ENCODE data around the gene LRP5.
"Not testable (repeated sequence)": the region's sequence is repeated elsewhere in the genome, so short reads cannot be mapped to it uniquely, and the experiment has no call there.

LRP5 gene

DNA sequence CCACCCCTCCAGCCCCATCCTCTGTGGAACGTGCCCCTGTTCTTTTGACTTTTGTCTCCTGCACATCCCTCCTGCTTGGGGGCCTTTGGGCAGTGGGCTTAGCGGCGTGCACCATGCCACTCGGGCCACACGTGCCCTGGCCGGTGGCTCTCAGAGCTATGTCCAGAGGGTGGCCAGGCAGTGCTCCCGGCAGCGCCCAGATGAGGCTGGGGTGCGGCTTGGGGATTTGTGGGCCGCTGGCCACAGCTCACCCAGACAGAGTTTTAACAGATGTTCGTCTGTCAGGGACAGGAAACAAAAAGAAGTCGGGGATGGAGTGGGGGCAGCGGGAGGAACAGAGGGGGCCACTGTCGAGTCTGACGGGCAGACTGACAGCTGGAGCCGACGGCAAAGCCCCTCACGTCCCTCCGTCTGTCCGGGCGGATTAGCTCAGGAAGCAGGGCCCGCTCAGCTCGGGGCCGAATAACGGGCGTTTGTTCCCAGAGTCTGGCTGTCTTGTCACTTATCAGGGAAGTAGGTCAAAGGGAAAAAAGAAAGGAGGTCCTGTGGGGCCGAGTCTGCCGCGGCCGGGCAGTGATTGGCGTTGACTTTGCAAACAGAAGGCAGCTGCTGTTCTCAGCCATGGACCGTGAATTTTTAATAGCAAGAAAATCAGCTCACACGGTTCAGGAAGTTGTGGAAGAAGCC lies 61.6 kb downstream of the LRP5 start:
- no peak for DNase-seq

GRCh38 chr11:68374531-68374930 lies 62.1 kb downstream of the LRP5 start:
- DNase-seq: no peak

DNA sequence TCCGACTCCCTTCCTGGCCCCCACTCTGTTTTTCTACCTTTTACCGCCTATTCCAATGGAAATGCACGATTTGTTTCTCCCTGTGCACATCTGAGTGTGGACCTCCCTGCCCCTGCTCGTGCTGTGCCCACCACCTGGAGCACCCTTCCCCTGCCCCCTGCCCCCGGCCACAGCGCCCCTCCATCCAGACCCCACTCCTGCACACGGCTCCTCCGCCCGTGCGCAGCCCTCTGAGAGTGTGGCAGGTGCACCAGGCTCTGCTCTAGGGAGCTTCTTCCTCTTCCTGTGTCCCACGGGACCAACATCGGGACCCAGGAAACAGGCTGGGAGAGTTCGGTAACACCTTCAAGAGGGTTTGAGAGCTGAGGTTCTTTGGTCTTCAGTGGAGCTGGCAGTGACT lies 62.9 kb downstream of the LRP5 start:
- no peak for DNase-seq

- no peak for DNase-seq
Observed at GRCh38 chr11:68375766-68376165, 63.4 kb downstream of the LRP5 start.

GRCh38 chr11:68377389-68377795 lies 65.0 kb downstream of the LRP5 start:
- DNase-seq: no peak

DNA sequence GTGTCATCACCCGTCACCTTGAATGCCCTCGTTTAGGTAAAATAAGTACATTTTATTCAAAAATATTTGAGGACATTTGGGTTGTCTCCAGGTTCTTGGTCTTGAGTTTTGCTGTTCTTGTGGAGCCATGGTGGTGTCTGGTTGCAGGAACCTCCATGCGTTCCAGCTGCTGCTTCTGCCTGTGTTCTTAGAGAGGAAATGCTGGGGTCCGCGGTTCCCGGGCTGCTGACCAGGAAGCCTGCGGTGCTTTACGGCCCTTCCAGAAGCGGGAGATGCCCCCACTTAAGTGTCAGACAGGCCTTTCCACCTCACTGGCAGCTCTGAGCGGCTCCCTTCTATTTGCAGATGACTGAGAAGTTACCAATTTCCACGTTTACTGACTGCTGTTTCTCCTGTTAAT lies 66.8 kb downstream of the LRP5 start:
- no peak for DNase-seq

DNA sequence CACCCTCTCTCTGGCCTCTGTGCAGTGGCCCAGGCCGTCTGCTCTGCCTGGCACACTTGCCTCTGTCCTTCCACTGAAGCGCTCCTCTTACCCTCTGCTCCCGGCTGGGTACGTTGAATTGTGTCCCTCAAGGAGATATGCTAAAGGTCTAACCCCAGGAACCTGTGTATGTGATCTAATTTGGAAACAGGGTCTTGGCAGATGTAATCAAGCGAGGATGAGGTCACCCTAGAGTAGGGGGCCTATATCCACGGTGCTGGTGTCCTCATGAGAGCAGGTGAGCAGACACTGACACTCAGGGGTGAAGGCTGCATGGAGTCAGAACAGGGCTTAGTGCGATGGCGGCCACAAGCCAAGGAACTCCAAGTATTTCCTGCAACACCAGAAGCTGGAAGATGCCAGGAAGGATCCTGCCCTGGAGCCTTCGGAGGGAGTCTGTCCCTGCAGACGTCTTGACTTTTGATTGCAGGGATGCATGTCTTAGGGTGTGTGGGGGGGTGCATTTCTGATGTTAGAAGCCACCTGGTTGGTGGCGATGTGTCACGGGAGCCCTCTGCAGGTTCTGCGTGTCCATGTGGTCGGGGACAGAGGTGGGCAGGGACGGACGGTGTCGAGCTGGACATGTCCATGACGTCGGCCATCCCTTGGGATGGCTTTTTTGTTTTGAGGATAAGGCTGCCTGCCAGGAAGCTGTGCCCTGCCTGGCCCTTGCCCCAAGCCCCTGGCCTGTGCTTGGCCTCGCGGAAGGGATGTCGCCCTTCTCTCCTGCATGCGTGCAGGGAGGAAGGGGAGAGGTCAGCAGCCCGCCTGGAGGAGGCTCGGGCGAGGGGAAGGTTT lies 68.6 kb downstream of the LRP5 start:
- DNase-seq: no peak

DNA sequence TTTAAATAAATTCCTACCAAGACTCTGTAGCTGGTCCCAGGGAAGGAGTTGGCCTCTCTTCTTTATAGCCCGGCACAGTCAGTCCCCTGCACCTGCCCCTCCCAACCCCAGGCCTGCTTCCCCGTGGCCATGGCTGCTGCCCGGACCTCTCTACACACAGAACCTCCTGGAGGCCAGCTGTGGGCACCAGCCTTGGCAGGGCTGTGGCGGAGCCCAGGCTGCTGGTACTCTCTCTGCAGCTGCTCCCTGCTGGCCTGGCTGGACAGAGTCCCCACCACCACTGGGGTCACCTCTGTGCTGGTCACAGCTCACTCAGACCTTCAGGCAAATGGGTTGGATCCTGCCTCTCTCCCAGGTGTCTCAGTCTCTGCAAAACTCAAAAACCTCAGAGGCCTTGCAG lies 69.3 kb downstream of the LRP5 start:
- no peak for DNase-seq

DNA sequence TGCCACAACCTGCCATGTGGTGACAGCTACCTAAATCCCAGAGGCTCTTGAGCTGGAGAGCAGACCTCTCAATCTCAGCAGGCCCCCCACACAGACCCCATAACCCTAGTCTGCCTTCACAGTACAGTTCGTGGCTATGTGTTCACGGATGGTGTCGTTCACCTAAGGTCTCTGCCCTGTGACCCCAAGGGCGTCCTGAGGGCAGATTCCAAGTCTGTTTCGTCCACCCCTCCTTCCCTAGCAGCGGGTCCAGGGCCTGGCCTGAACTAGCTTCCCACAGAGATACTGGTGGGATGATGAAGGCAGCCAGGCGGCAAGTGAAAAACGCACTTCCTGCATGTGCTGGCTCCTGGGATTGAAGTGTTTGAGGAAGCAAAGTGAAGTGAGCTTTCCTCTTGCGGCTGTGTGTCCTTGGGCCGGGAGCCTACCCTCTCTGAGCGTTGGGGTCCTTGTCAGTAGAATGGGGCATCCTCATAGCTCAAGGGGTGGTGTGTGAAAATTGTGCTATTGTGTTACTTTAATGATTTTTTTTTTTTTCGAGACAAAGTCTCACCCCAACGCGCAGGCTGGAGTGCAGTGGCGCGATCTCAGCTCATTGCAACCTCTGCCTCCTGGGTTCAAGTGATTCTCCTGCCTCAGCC lies 70.1 kb downstream of the LRP5 start:
- DNase-seq: no peak

DNA sequence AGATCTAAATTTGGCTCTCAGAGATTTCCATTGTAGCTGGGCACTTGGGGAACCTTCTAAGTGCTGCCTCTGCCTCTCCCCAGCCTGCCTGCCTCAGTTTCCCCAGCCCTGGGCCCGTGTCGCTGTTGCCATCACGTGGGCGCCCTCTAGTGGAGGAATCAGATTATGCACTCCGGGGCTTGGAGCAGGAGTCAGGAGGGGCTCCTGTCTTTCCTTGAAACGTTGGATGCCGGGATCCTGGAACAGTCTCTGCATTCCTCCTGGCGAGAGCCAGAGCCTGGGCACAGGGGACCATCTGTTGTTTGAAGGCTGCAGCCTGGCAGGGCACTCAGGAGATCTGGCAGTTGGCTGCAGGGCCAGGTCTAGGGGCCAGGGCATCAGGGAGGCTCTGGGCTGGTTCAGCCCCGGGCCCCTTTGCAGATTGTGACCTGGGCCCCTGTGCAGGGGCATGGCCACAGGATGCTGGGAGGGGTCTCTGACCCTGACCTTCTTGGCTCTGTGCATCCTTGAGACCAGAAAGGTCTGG lies 71.6 kb downstream of the LRP5 start:
- no peak for DNase-seq

DNA sequence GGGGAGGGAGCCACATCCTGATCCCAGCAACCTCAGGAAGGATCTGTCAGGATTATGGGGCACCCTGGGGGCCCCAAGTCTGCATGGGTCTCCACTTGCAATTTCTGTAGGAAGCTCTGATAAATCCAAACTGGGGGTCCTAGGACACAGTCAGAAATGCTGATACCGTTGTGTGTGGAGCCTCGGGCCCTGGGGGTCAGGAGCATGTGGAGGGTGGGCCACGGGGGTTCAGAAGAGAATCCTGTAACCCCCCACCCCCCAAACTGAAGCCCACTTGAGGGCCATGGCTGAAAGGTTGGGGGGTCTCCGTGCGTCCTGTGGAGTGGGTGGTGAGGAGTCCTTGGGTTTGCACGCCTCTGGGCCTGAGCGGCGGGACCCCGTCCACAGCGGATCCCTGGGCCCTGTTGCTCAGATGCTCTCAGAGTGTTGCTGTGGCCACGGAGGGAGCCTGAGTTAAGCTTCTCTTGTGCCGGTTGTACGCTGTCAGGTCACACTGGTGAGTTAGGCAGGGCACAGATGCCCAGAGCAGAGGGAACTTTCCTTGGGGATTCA lies 72.2 kb downstream of the LRP5 start:
- DNase-seq: no peak

DNA sequence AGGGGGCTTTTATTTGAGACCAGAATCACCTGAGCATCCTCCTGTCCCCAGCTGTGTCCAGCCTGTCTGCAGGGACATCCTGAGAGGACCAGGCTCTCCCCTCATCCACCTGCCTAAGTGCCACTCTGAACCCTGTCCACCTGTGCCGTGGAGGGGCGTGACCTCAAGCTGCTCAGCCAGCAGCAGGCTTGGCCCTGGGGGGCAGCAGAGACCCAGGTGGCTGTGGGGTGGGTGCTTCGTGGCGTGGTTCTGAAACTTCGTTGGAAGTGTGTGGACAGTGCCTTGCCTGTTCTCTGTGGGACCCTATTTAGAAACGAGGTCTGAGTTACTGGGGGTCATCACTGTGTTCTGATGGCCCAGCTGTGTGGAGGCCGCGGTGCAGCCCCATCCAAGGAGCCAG lies 72.7 kb downstream of the LRP5 start:
- no peak for DNase-seq

GRCh38 chr11:68386331-68386978 lies 74.1 kb downstream of the LRP5 start:
- DNase-seq: no peak

DNA sequence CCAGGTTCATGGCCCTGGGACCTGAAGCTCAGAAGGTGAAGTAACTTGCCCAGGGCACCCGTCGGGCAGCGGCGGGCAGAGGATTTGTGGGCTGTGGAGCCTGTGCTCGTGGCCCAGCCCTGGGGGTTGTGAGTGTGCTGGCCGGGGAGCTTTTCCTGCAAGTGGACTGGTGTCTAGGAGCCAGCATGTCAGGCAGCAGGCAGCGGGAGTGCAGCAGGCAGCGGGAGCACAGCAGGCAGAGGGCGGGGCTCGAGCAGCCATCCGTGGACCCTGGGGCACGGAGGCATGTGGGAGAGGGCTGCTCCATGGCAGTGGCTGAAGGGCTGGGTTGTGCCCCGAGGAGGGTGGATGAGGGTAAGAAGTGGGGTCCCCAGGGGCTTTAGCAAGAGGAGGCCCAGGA lies 75.4 kb downstream of the LRP5 start:
- DNase-seq: no peak

- no peak for DNase-seq
Observed at GRCh38 chr11:68388595-68389198, 76.3 kb downstream of the LRP5 start.

- no peak for DNase-seq
Observed at GRCh38 chr11:68390315-68390714, 77.9 kb downstream of the LRP5 start.

DNA sequence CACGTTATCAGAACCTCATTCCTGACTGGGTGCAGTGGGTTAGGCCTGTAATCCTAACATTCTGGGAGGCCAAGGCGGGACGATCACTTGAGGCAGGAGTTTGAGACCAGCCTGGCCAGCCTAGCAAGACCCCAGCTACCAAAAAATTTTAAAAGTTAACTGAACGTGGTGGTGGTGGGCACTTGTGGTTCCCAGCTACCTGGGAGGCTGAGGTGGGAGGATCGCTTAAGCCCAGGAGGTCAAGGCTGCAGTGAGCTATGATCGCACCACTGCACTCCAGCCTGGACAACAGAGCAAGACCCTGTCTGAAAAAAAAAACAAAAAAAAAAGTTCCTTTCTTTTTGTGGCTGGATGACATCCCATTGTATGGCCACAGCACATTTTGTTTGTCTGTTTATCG lies 80.4 kb downstream of the LRP5 start:
- no peak for DNase-seq

DNA sequence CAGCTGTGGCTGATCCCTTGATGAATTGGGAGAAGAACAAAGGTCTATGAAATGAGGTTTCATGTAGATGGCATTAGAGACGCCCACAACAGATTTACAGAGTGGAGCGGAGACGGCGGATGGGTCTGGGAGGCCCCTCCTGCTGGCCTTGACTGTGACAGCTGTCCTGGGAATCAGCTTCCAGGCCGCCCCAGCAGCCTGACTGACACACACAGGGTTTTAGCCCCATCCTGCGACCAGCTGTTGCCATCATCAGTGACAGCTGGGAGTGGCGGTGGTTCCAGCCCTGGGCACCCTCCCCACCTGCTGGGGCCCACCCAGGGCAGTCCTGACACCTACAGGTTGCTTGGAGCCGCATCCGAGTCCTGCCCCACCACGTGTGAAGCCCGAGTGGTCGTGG lies 84.1 kb downstream of the LRP5 start:
- no peak for DNase-seq

- no peak for DNase-seq
Observed at GRCh38 chr11:68397256-68397655, 84.9 kb downstream of the LRP5 start.

GRCh38 chr11:68398995-68399851 lies 86.8 kb downstream of the LRP5 start:
- DNase-seq: no peak

DNA sequence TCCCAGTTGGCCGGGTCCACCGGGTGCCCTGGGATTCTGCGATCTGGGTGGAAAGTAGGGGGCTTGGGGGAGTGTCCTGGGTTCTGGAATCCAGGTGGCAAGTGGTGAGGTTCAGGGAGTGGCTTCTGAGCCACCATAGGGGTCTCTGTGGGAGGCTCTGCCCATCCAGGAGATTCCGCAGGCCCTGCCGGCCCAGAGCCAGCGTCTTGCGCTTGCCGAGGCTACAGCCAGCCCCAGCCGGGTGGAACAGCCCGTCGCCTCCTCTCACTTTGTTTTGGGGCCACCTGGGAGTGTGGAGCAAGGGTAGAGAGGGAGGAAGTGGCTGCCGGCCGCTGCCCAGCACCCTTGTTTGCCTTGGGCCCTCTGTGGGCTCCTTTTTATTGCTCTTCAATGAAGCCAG lies 87.5 kb downstream of the LRP5 start:
- DNase-seq: no peak

GRCh38 chr11:68400584-68400983 lies 88.2 kb downstream of the LRP5 start:
- not testable (repeated sequence) for DNase-seq
